A673 (cell line): ENCODE data around the gene FAM180A. TPM values are rescaled to one million over a fixed set of nuclear protein-coding genes. Genes with fewer than 3 reads are reported as not detected.

Experiments used
- BruUV-seq: library from RNA; stranded (reverse); fragments of 400-500 nt; replicated peaks from 2 replicates; lab custom pipeline; 2021; lab: Mats Ljungman, UMichigan
- CTCF ChIA-PET: fragments of 300-600 bp; sonication (Branson Sonifier 250); formaldehyde crosslinking; loops from one replicate; lab custom pipeline; 2022; ENCODE audit warnings: antibody characterized with exemption; lab: Charles Lee
- POLR2A ChIA-PET: fragments of 300-600 bp; sonication (Branson Sonifier 250); formaldehyde crosslinking; loops from one replicate; lab custom pipeline; 2022; ENCODE audit warnings: antibody characterized with exemption; ENCODE audit not compliant: low non-redundant PET; lab: Charles Lee
- DNase-seq: peaks from one replicate; pipeline ENCODE4 v3.0.0-alpha.2; 2015; ENCODE audit warnings: low spot score
- H3K27ac ChIP-seq: fragments of 200-600 bp; sonication (generic); 2 replicates; pipeline ENCODE4 v1.5.1; 2016; ENCODE audit warnings: mixed run types, low read depth, mild to moderate bottlenecking, mixed read lengths, antibody characterized with exemption, low read length; ENCODE audit not compliant: poor library complexity, severe bottlenecking
- H3K27me3 ChIP-seq: fragments of 200-600 bp; sonication (generic); replicated peaks from 2 replicates; pipeline ENCODE4 v1.6.1; 2017; ENCODE audit warnings: mixed run types, low read depth, mild to moderate bottlenecking, mixed read lengths, antibody characterized with exemption, low read length; ENCODE audit not compliant: insufficient read depth, poor library complexity
- H3K36me3 ChIP-seq: fragments of 200-600 bp; sonication (generic); 2 replicates; pipeline ENCODE4 v1.6.1; 2016; ENCODE audit warnings: mixed run types, mild to moderate bottlenecking, mixed read lengths, antibody characterized with exemption, low read length; ENCODE audit not compliant: insufficient read depth, poor library complexity, severe bottlenecking
- H3K4me1 ChIP-seq: fragments of 200-600 bp; sonication (generic); 2 replicates; pipeline ENCODE4 v1.6.1; 2017; ENCODE audit warnings: mixed run types, mild to moderate bottlenecking, mixed read lengths, antibody characterized with exemption, low read length; ENCODE audit not compliant: insufficient read depth, poor library complexity, severe bottlenecking
- H3K4me3 ChIP-seq: fragments of 200-600 bp; sonication (generic); 2 replicates; pipeline ENCODE4 v1.5.1; 2016; ENCODE audit warnings: low read depth, mixed run types, mild to moderate bottlenecking, mixed read lengths, low read length; ENCODE audit not compliant: poor library complexity, severe bottlenecking
- H3K9me3 ChIP-seq: fragments of 200-600 bp; sonication (generic); 2 replicates; pipeline ENCODE4 v1.6.1; 2016; ENCODE audit warnings: mixed run types, low read depth, mild to moderate bottlenecking, mixed read lengths, antibody characterized with exemption, low read length; ENCODE audit not compliant: poor library complexity, severe bottlenecking
- EZH2 ChIP-seq: fragments of 200-600 bp; sonication (generic); IDR thresholded peaks from 2 replicates; pipeline ENCODE4 v1.6.1; 2017; ENCODE audit warnings: borderline replicate concordance, low read depth, mild to moderate bottlenecking, mixed read lengths, antibody characterized with exemption, low read length; ENCODE audit not compliant: poor library complexity, severe bottlenecking
- intact Hi-C: fragments of 100-400 bp; cut with micrococcal nuclease; formaldehyde crosslinking; loops from one replicate; pipeline ENCODE4 v1.10.0; 2022; ENCODE audit not compliant: unreplicated experiment
- total RNA-seq: library from RNA; stranded (reverse); gene quantifications from 2 replicates; pipeline ENCODE4 v1.2.3, GENCODE V29; 2021
- TF ChIP-seq, protein P1 (sequence below): fragments of 300-800, 200-600 bp; sonication (generic); conservative IDR thresholded peaks from 2 replicates; pipeline ENCODE4 v1.5.1; 2017; ENCODE audit warnings: low read depth, mild to moderate bottlenecking, antibody characterized with exemption, low read length, moderate library complexity, mixed read lengths

FAM180A gene
- total RNA-seq, 1 experiment from 2014 or later: not detected

- BruUV-seq: no TSS peak
- no peak for DNase-seq
These were observed 37.5 kb downstream of the FAM180A start for GRCh38 chr7:135711139-135711469.

DNA sequence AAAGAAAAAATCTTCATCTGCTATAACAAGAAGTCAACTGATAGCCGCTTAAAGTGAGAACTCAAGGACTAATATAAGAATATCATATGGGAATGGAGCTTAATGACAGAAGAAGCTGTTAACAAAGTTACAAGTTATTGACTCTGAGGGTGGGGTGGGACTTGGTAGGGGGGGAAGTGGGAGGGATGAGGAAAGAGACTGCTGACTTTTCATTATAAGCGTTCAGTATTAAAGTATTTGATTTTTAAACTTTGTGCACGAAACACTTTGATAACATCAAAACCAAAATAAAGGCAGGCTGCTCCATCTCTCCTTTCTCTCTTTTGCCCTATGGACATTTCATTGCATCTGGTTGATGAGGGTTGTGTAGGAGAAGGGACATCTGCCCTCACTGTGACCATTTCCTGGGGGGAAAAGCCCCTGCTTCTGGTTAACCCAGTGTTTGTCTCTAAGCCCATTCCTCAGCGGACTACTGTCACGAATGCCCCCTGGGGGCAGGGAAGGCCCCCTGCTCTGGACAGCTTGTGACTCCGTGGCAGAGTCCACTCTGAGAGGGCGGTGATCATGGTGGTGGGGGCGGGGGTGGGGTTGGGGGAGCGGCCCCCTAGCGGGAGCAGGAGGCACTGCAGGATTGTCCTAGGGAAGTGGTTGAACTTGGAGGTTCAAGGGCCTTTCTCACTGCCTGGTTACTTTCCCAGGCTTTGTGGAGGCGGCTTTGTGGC is 38.0 kb downstream of the FAM180A start:
- TF ChIP-seq, protein P1, sequence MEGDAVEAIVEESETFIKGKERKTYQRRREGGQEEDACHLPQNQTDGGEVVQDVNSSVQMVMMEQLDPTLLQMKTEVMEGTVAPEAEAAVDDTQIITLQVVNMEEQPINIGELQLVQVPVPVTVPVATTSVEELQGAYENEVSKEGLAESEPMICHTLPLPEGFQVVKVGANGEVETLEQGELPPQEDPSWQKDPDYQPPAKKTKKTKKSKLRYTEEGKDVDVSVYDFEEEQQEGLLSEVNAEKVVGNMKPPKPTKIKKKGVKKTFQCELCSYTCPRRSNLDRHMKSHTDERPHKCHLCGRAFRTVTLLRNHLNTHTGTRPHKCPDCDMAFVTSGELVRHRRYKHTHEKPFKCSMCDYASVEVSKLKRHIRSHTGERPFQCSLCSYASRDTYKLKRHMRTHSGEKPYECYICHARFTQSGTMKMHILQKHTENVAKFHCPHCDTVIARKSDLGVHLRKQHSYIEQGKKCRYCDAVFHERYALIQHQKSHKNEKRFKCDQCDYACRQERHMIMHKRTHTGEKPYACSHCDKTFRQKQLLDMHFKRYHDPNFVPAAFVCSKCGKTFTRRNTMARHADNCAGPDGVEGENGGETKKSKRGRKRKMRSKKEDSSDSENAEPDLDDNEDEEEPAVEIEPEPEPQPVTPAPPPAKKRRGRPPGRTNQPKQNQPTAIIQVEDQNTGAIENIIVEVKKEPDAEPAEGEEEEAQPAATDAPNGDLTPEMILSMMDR: peak; percentile 56
- TF ChIP-seq EZH2: no peak
- Histone ChIP-seq H3K36me3 (no peaks in the 10 kb centered on the region), H3K4me1 (no peaks in the 10 kb centered on the region), H3K27ac (no peak overlapping the region), H3K9me3 (no peaks in the 10 kb centered on the region), H3K4me3 (no peak overlapping the region), H3K27me3 (peaks cover 62% of the 10 kb centered on the region)
- CTCF ChIA-PET: interaction anchor here (0.6 kb wide), 1 partner anchor 453 kb away, joined by 13 read pairs; no protein-coding TSS in a partner anchor
- intact Hi-C loops: no loop called here
- peak; percentile 16 for DNase-seq
- POLR2A ChIA-PET: no interaction called here
- no TSS peak for BruUV-seq

More at GRCh38 chr7:135711139-135711469, 37.5 kb downstream of the FAM180A start:
- no peak for TF ChIP-seq EZH2
- TF ChIP-seq, protein P1: no peak
- no peak overlapping the region for H3K27ac ChIP-seq
- H3K4me3 ChIP-seq: no peak overlapping the region
- intact Hi-C loops: no loop called here
- CTCF ChIA-PET: no interaction called here
- no peaks in the 10 kb centered on the region for H3K4me1 ChIP-seq
- POLR2A ChIA-PET: no interaction called here
- no peaks in the 10 kb centered on the region for H3K9me3 ChIP-seq
- H3K27me3 ChIP-seq: peaks cover 62% of the 10 kb centered on the region
- H3K36me3 ChIP-seq: no peaks in the 10 kb centered on the region

DNA sequence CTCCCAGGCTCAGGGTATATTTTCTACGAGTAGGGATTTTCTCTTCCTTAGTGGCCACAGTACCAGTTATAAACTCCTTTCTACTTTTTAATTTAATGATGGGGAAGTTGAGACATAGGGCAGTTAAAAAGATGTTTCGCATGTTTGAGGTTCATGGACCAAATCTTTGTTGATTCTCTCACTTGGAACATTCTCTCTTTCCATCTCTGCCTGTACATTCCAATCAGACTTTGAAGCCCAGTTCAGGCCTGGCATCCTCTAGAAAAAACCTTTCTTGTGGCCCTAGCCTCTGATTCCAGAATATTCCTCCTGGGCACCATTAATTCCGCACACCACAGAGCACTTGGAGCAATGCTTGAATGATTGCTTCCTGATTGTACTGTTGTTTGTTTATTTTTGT is 39.1 kb downstream of the FAM180A start:
- ChIA-PET POLR2A (no interaction called here), CTCF (no interaction called here)
- intact Hi-C loops: no loop called here
- DNase-seq: no peak
- Histone ChIP-seq H3K27me3 (peaks cover 54% of the 10 kb centered on the region), H3K36me3 (no peaks in the 10 kb centered on the region), H3K27ac (no peak overlapping the region), H3K4me1 (no peaks in the 10 kb centered on the region), H3K9me3 (no peaks in the 10 kb centered on the region), H3K4me3 (no peak overlapping the region)
- TF ChIP-seq EZH2: no peak
- no TSS peak for BruUV-seq
